Activated CD4-positive, CD25-positive, alpha-beta regulatory T cell treated with anti-CD3 and anti-CD28 coated beads, Interleukin-2, amount 50 U/mL, for 72 hours (primary cell): ENCODE results near the gene MAP2.

Experiments used
- DNase-seq: peaks from one replicate; pipeline ENCODE4 v3.0.0; 2021

Gene MAP2

GRCh38 chr2:209600341-209601171 lies 176.7 kb downstream of the MAP2 start:
- no peak for DNase-seq

GRCh38 chr2:209601497-209601896 lies 177.7 kb downstream of the MAP2 start:
- DNase-seq = no peak

GRCh38 chr2:209602259-209602658 lies 178.4 kb downstream of the MAP2 start:
- no peak for DNase-seq

- DNase-seq = no peak
Measured at GRCh38 chr2:209609531-209609930, 185.7 kb downstream of the MAP2 start.

- DNase-seq = no peak
Measured at GRCh38 chr2:209610631-209611030, 186.8 kb downstream of the MAP2 start.

GRCh38 chr2:209613649-209614305 lies 189.9 kb downstream of the MAP2 start:
- no peak for DNase-seq

GRCh38 chr2:209614690-209615369 lies 191.0 kb downstream of the MAP2 start:
- no peak for DNase-seq

GRCh38 chr2:209619782-209620181 lies 195.9 kb downstream of the MAP2 start:
- DNase-seq = no peak

GRCh38 chr2:209624192-209624938 lies 200.5 kb downstream of the MAP2 start:
- no peak for DNase-seq

GRCh38 chr2:209629597-209629996 lies 205.8 kb downstream of the MAP2 start:
- DNase-seq = no peak

- DNase-seq = no peak
Measured at GRCh38 chr2:209633911-209634310, 210.1 kb downstream of the MAP2 start.

GRCh38 chr2:209636076-209636475 lies 212.2 kb downstream of the MAP2 start:
- no peak for DNase-seq

- no peak for DNase-seq
Measured at GRCh38 chr2:209637293-209637692, 213.4 kb downstream of the MAP2 start.

- DNase-seq = no peak
Measured at GRCh38 chr2:209638346-209638745, 214.5 kb downstream of the MAP2 start.

- DNase-seq = no peak
Measured at GRCh38 chr2:209640358-209640757, 216.5 kb downstream of the MAP2 start.

- DNase-seq = no peak
Measured at GRCh38 chr2:209642146-209642820, 218.4 kb downstream of the MAP2 start.

- no peak for DNase-seq
Measured at GRCh38 chr2:209644842-209645241, 221.0 kb downstream of the MAP2 start.

GRCh38 chr2:209648714-209649113 lies 224.9 kb downstream of the MAP2 start:
- no peak for DNase-seq

- no peak for DNase-seq
Measured at GRCh38 chr2:209653134-209653533, 229.3 kb downstream of the MAP2 start.

- DNase-seq = no peak
Measured at GRCh38 chr2:209661286-209661894, 237.5 kb downstream of the MAP2 start.

GRCh38 chr2:209662021-209662420 lies 238.2 kb downstream of the MAP2 start:
- DNase-seq = no peak

- DNase-seq = no peak
Measured at GRCh38 chr2:209663139-209663538, 239.3 kb downstream of the MAP2 start.
